Stimulated activated CD4-positive, alpha-beta T cell treated with anti-CD3 and anti-CD28 coated beads, Interleukin-15, amount 100 ng/mL, for 48 hours (primary cell): ENCODE measurements around the gene SIGLEC15.
"Not testable (repeated sequence)": the region's sequence is repeated elsewhere in the genome, so short reads cannot be mapped to it uniquely, and the experiment has no call there.

Source experiments
- DNase-seq, 2 donors: peaks; one replicate each; pipeline ENCODE4 v3.0.0-alpha.2; 2020; ENCODE audit warnings: low read depth in 2 of 2

The SIGLEC15 gene

GRCh38 chr18:45825258-45826044 is at the start of gene SIGLEC15:
TSS of gene SIGLEC15 (plus strand) at chr18:45825675. CDS start at chr18:45825729, 54 bp downstream.
- no peak for DNase-seq

- no peak for DNase-seq
These were observed 49.7 kb upstream of the SIGLEC15 start for GRCh38 chr18:45775743-45776142.

- no peak for DNase-seq
These were observed 48.1 kb upstream of the SIGLEC15 start for GRCh38 chr18:45777393-45777792.

- DNase-seq: no peak
These were observed 44.9 kb upstream of the SIGLEC15 start for GRCh38 chr18:45780568-45780967.

GRCh38 chr18:45782662-45783061 is 42.8 kb upstream of the SIGLEC15 start:
- no peak for DNase-seq

- DNase-seq: no peak
These were observed 42.1 kb upstream of the SIGLEC15 start for GRCh38 chr18:45783097-45784075.

- no peak for DNase-seq
These were observed 40.3 kb upstream of the SIGLEC15 start for GRCh38 chr18:45785134-45785533.

- no peak for DNase-seq
These were observed 38.5 kb upstream of the SIGLEC15 start for GRCh38 chr18:45786941-45787340.

GRCh38 chr18:45787346-45787745 is 38.1 kb upstream of the SIGLEC15 start:
- DNase-seq: no peak

GRCh38 chr18:45788861-45789260 is 36.6 kb upstream of the SIGLEC15 start:
- no peak for DNase-seq

- DNase-seq: no peak
These were observed 32.8 kb upstream of the SIGLEC15 start for GRCh38 chr18:45792506-45793263.

GRCh38 chr18:45793264-45793965 is 32.1 kb upstream of the SIGLEC15 start:
- DNase-seq: no peak

- no peak for DNase-seq
These were observed 24.0 kb upstream of the SIGLEC15 start for GRCh38 chr18:45801416-45802004.

GRCh38 chr18:45802814-45803492 is 22.5 kb upstream of the SIGLEC15 start:
- no peak for DNase-seq

GRCh38 chr18:45805551-45805950 is 19.9 kb upstream of the SIGLEC15 start:
- DNase-seq: no peak

- DNase-seq: no peak
These were observed 19.2 kb upstream of the SIGLEC15 start for GRCh38 chr18:45806226-45806625.

GRCh38 chr18:45807144-45807543 is 18.3 kb upstream of the SIGLEC15 start:
- not testable (repeated sequence) for DNase-seq

- not testable (repeated sequence) for DNase-seq
These were observed 10.7 kb upstream of the SIGLEC15 start for GRCh38 chr18:45814733-45815132.

GRCh38 chr18:45817543-45817942 is 7.9 kb upstream of the SIGLEC15 start:
- DNase-seq: no peak

- DNase-seq: not testable (repeated sequence)
These were observed 6.7 kb upstream of the SIGLEC15 start for GRCh38 chr18:45818765-45819164.
